ENCODE data around the gene USP13.

DNA sequence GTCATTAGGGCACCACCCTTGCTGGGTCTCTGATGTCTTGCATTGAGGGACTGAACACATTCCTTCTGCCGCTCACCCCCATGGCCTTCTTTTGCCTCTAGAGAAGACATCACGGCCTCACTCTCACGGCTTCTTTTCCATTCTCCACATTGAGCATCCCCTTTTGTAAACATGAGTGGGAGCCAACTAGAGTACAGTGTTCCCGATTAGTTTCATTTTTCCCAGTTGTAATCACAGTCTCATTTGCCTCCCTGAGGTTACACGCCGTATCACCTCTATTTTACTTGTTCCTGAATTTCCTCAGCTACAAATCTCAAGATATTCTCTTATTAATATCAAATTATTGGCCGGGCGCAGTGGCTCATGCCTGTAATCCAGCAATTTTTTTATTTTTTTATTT is 17.5 kb downstream of the USP13 start:
- TF ChIP-seq, protein P1, sequence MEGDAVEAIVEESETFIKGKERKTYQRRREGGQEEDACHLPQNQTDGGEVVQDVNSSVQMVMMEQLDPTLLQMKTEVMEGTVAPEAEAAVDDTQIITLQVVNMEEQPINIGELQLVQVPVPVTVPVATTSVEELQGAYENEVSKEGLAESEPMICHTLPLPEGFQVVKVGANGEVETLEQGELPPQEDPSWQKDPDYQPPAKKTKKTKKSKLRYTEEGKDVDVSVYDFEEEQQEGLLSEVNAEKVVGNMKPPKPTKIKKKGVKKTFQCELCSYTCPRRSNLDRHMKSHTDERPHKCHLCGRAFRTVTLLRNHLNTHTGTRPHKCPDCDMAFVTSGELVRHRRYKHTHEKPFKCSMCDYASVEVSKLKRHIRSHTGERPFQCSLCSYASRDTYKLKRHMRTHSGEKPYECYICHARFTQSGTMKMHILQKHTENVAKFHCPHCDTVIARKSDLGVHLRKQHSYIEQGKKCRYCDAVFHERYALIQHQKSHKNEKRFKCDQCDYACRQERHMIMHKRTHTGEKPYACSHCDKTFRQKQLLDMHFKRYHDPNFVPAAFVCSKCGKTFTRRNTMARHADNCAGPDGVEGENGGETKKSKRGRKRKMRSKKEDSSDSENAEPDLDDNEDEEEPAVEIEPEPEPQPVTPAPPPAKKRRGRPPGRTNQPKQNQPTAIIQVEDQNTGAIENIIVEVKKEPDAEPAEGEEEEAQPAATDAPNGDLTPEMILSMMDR (conservative IDR thresholded peaks at IDR 0.05): no peak
- TF ChIP-seq ZFX (IDR thresholded peaks at IDR 0.05): no peak
